ENCODE data around the gene CHN1. TPM values are rescaled to one million over a fixed set of nuclear protein-coding genes. Genes with fewer than 3 reads are reported as not detected.

Gene CHN1
- total and polyA plus RNA-seq, 2 donors = 3.1 to 5.0 TPM

DNA sequence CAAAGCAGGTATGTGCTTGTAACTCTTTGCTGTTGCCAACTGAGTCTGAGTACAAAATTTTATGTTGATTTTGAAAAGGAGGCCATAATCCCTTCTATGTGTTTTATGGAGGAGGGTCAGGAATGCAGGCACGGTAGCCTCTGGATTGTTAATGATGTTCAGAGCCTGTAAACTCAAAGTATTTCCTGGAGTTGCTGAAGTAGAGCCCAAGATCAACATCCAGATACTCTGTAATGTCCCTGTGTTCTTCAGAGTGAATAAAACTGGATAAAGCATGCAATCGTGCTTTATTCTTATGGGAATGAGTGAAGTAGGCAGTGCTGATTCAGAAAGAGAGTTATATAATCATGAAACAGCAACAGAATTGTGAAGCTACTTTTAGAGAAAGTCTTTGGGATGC, 179.1 kb downstream of the CHN1 start:
- WGBS = 94% methylated on average over 2 of the region's 2 CpGs
- Histone ChIP-seq H3K36me3 (ENCODE audit: control insufficient read depth in 2 of 2, insufficient read depth in 2 of 2, low read length in 1 of 2) (no peaks in the 10 kb centered on the region), H3K4me3 (ENCODE audit: low read length in 2 of 2) (no peak overlapping the region), H3K27me3 (ENCODE audit: control insufficient read depth in 2 of 2, insufficient read depth in 1 of 2, low read length in 1 of 2) (no peaks in the 10 kb centered on the region), H3K4me1 (ENCODE audit: control insufficient read depth in 2 of 2, insufficient read depth in 2 of 2, low read length in 2 of 2) (no peaks in the 10 kb centered on the region), H3K9me3 (ENCODE audit: control insufficient read depth in 2 of 2, insufficient read depth in 1 of 2, low read length in 1 of 2) (no peaks in the 10 kb centered on the region), H3K27ac (ENCODE audit: low read depth in 1 of 2, low read length in 1 of 2) (no peak overlapping the region)
- DNase-seq (ENCODE audit: low read depth in 6 of 9, low spot score in 9 of 9) = no peak

- Histone ChIP-seq H3K27ac (ENCODE audit: low read depth in 1 of 2, low read length in 1 of 2) (no peak overlapping the region), H3K36me3 (ENCODE audit: control insufficient read depth in 2 of 2, insufficient read depth in 2 of 2, low read length in 1 of 2) (no peaks in the 10 kb centered on the region), H3K4me3 (ENCODE audit: low read length in 2 of 2) (no peak overlapping the region), H3K27me3 (ENCODE audit: control insufficient read depth in 2 of 2, insufficient read depth in 1 of 2, low read length in 1 of 2) (no peaks in the 10 kb centered on the region), H3K4me1 (ENCODE audit: control insufficient read depth in 2 of 2, insufficient read depth in 2 of 2, low read length in 2 of 2) (no peaks in the 10 kb centered on the region), H3K9me3 (ENCODE audit: control insufficient read depth in 2 of 2, insufficient read depth in 1 of 2, low read length in 1 of 2) (no peaks in the 10 kb centered on the region)
- no peak for DNase-seq (ENCODE audit: low read depth in 6 of 9, low spot score in 9 of 9)
Observed at GRCh38 chr2:174824068-174824467, 181.1 kb downstream of the CHN1 start.

- DNase-seq (ENCODE audit: low read depth in 6 of 9, low spot score in 9 of 9) = no peak
- no peaks in the 10 kb centered on the region for H3K27me3 ChIP-seq (ENCODE audit: control insufficient read depth in 2 of 2, insufficient read depth in 1 of 2, low read length in 1 of 2)
- no peaks in the 10 kb centered on the region for H3K36me3 ChIP-seq (ENCODE audit: control insufficient read depth in 2 of 2, insufficient read depth in 2 of 2, low read length in 1 of 2)
- no peaks in the 10 kb centered on the region for H3K4me1 ChIP-seq (ENCODE audit: control insufficient read depth in 2 of 2, insufficient read depth in 2 of 2, low read length in 2 of 2)
- no peak overlapping the region for H3K4me3 ChIP-seq (ENCODE audit: low read length in 2 of 2)
- no peaks in the 10 kb centered on the region for H3K9me3 ChIP-seq (ENCODE audit: control insufficient read depth in 2 of 2, insufficient read depth in 1 of 2, low read length in 1 of 2)
- H3K27ac ChIP-seq (ENCODE audit: low read depth in 1 of 2, low read length in 1 of 2) = no peak overlapping the region
- 96% methylated on average over 4 of the region's 4 CpGs for WGBS
Observed at GRCh38 chr2:174821628-174822027, 183.6 kb downstream of the CHN1 start.

DNA sequence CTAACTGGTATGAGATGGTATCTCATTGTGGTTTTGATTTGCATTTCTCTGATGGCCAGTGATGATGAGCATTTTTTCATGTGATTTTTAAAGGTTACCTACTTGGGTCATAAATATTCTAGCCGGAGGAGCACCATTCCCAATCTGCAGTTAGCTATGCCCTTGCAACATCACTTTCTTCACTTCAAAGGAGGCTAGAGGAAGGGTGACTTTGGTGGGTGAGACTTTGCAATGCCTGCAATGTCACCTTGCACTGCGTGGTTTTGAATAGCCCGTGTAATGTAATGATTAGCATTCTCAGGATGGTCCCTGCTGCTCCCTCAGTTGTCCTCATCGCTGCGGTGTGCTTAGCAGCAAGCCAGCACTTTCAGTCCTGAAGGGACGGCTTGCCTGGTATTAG, 184.8 kb downstream of the CHN1 start:
- Histone ChIP-seq H3K36me3 (ENCODE audit: control insufficient read depth in 2 of 2, insufficient read depth in 2 of 2, low read length in 1 of 2) (no peaks in the 10 kb centered on the region), H3K9me3 (ENCODE audit: control insufficient read depth in 2 of 2, insufficient read depth in 1 of 2, low read length in 1 of 2) (no peaks in the 10 kb centered on the region), H3K27me3 (ENCODE audit: control insufficient read depth in 2 of 2, insufficient read depth in 1 of 2, low read length in 1 of 2) (no peaks in the 10 kb centered on the region), H3K4me3 (ENCODE audit: low read length in 2 of 2) (no peak overlapping the region), H3K4me1 (ENCODE audit: control insufficient read depth in 2 of 2, insufficient read depth in 2 of 2, low read length in 2 of 2) (no peaks in the 10 kb centered on the region), H3K27ac (ENCODE audit: low read depth in 1 of 2, low read length in 1 of 2) (no peak overlapping the region)
- 87% methylated on average over 6 of the region's 6 CpGs for WGBS
- DNase-seq (ENCODE audit: low read depth in 6 of 9, low spot score in 9 of 9) = no peak

GRCh38 chr2:174815526-174815925, 189.7 kb downstream of the CHN1 start:
- Histone ChIP-seq H3K27me3 (ENCODE audit: control insufficient read depth in 2 of 2, insufficient read depth in 1 of 2, low read length in 1 of 2) (no peaks in the 10 kb centered on the region), H3K36me3 (ENCODE audit: control insufficient read depth in 2 of 2, insufficient read depth in 2 of 2, low read length in 1 of 2) (no peaks in the 10 kb centered on the region), H3K27ac (ENCODE audit: low read depth in 1 of 2, low read length in 1 of 2) (no peak overlapping the region), H3K4me1 (ENCODE audit: control insufficient read depth in 2 of 2, insufficient read depth in 2 of 2, low read length in 2 of 2) (no peaks in the 10 kb centered on the region), H3K4me3 (ENCODE audit: low read length in 2 of 2) (no peak overlapping the region), H3K9me3 (ENCODE audit: control insufficient read depth in 2 of 2, insufficient read depth in 1 of 2, low read length in 1 of 2) (no peaks in the 10 kb centered on the region)
- 0% methylated on average over 2 of the region's 2 CpGs for WGBS
- no peak for DNase-seq (ENCODE audit: low read depth in 6 of 9, low spot score in 9 of 9)

GRCh38 chr2:174812037-174812436, 193.1 kb downstream of the CHN1 start:
- no peak for DNase-seq (ENCODE audit: low read depth in 6 of 9, low spot score in 9 of 9)
- Histone ChIP-seq H3K4me1 (ENCODE audit: control insufficient read depth in 2 of 2, insufficient read depth in 2 of 2, low read length in 2 of 2) (no peaks in the 10 kb centered on the region), H3K36me3 (ENCODE audit: control insufficient read depth in 2 of 2, insufficient read depth in 2 of 2, low read length in 1 of 2) (no peaks in the 10 kb centered on the region), H3K27ac (ENCODE audit: low read depth in 1 of 2, low read length in 1 of 2) (no peak overlapping the region), H3K27me3 (ENCODE audit: control insufficient read depth in 2 of 2, insufficient read depth in 1 of 2, low read length in 1 of 2) (no peaks in the 10 kb centered on the region), H3K9me3 (ENCODE audit: control insufficient read depth in 2 of 2, insufficient read depth in 1 of 2, low read length in 1 of 2) (no peaks in the 10 kb centered on the region), H3K4me3 (ENCODE audit: low read length in 2 of 2) (no peak overlapping the region)
- 98% methylated on average over 7 of the region's 7 CpGs for whole genome bisulfite sequencing

DNA sequence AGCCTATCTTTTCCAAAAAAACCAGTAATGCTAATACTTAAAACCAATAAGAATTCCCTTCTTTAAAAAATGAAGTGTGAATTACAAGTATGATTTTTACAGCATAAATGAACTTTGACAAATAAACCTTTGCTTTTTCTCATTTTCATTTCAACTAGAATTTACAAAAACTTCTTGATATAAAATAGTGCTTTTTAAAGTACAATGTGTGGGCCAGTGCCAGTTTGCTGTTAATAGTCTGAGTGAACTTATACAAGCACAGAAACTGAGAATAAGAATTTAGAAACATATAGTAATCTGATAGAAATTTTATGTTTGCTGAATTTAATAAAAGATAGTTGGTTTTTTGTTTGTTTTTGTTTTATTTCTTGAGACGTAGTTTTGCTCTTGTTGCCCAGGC, 197.2 kb downstream of the CHN1 start:
- 95% methylated on average over 1 of the region's 1 CpG for WGBS
- no peak overlapping the region for H3K27ac ChIP-seq (ENCODE audit: low read depth in 1 of 2, low read length in 1 of 2)
- H3K27me3 ChIP-seq (ENCODE audit: control insufficient read depth in 2 of 2, insufficient read depth in 1 of 2, low read length in 1 of 2) = no peaks in the 10 kb centered on the region
- no peaks in the 10 kb centered on the region for H3K4me1 ChIP-seq (ENCODE audit: control insufficient read depth in 2 of 2, insufficient read depth in 2 of 2, low read length in 2 of 2)
- no peak overlapping the region for H3K4me3 ChIP-seq (ENCODE audit: low read length in 2 of 2)
- H3K9me3 ChIP-seq (ENCODE audit: control insufficient read depth in 2 of 2, insufficient read depth in 1 of 2, low read length in 1 of 2) = no peaks in the 10 kb centered on the region
- DNase-seq (ENCODE audit: low read depth in 6 of 9, low spot score in 9 of 9) = no peak
- no peaks in the 10 kb centered on the region for H3K36me3 ChIP-seq (ENCODE audit: control insufficient read depth in 2 of 2, insufficient read depth in 2 of 2, low read length in 1 of 2)

- Histone ChIP-seq H3K4me3 (ENCODE audit: low read length in 2 of 2) (no peak overlapping the region), H3K36me3 (ENCODE audit: control insufficient read depth in 2 of 2, insufficient read depth in 2 of 2, low read length in 1 of 2) (no peaks in the 10 kb centered on the region), H3K27me3 (ENCODE audit: control insufficient read depth in 2 of 2, insufficient read depth in 1 of 2, low read length in 1 of 2) (no peaks in the 10 kb centered on the region), H3K9me3 (ENCODE audit: control insufficient read depth in 2 of 2, insufficient read depth in 1 of 2, low read length in 1 of 2) (no peaks in the 10 kb centered on the region), H3K27ac (ENCODE audit: low read depth in 1 of 2, low read length in 1 of 2) (no peak overlapping the region), H3K4me1 (ENCODE audit: control insufficient read depth in 2 of 2, insufficient read depth in 2 of 2, low read length in 2 of 2) (no peaks in the 10 kb centered on the region)
- WGBS = 98% methylated on average over 1 of the region's 1 CpG
- no peak for DNase-seq (ENCODE audit: low read depth in 6 of 9, low spot score in 9 of 9)
Observed at GRCh38 chr2:174805803-174806202, 199.4 kb downstream of the CHN1 start.

GRCh38 chr2:174802459-174802858, 202.7 kb downstream of the CHN1 start:
- H3K36me3 ChIP-seq (ENCODE audit: control insufficient read depth in 2 of 2, insufficient read depth in 2 of 2, low read length in 1 of 2) = no peaks in the 10 kb centered on the region
- no peak for DNase-seq (ENCODE audit: low read depth in 6 of 9, low spot score in 9 of 9)
- no peaks in the 10 kb centered on the region for H3K27me3 ChIP-seq (ENCODE audit: control insufficient read depth in 2 of 2, insufficient read depth in 1 of 2, low read length in 1 of 2)
- H3K4me3 ChIP-seq (ENCODE audit: low read length in 2 of 2) = no peak overlapping the region
- H3K27ac ChIP-seq (ENCODE audit: low read depth in 1 of 2, low read length in 1 of 2) = no peak overlapping the region
- no peaks in the 10 kb centered on the region for H3K9me3 ChIP-seq (ENCODE audit: control insufficient read depth in 2 of 2, insufficient read depth in 1 of 2, low read length in 1 of 2)
- 96% methylated on average over 4 of the region's 4 CpGs for WGBS
- H3K4me1 ChIP-seq (ENCODE audit: control insufficient read depth in 2 of 2, insufficient read depth in 2 of 2, low read length in 2 of 2) = no peaks in the 10 kb centered on the region

Data from thymus (tissue), 11 donors.